GM12878 (cell line): Measurements from ENCODE around the gene PNLDC1. TPM values are rescaled to one million over a fixed set of nuclear protein-coding genes. Genes with fewer than 3 reads are reported as not detected.

Experiments
- ATAC-seq: fragments of 200-7000 bp; cut with Tn5 transposase; 3 replicates; pipeline ENCODE4 v1.9.1; 2020; ENCODE audit warnings: mild to moderate bottlenecking, moderate library complexity
- BruUV-seq: library from RNA; stranded (reverse); fragments of 400-500 nt; replicated peaks from 2 replicates; lab custom pipeline; 2021; lab: Mats Ljungman, UMichigan
- CTCF ChIA-PET: fragments of 300-600 bp; sonication (Branson Sonifier 250); formaldehyde crosslinking; extraction: SDS; loops from one replicate; lab custom pipeline; 2021; ENCODE audit warnings: inconsistent platforms; lab: Yijun Ruan, JAX
- POLR2A ChIA-PET: fragments of 350-600 bp; formaldehyde crosslinking; extraction: SDS; loops from one replicate; lab custom pipeline; 2021; ENCODE audit warnings: inconsistent platforms; lab: Charles Lee
- RAD21 ChIA-PET: fragments of 300-600 bp; sonication (Branson Sonifier 250); formaldehyde crosslinking; loops from one replicate; lab custom pipeline; 2023; ENCODE audit warnings: antibody characterized with exemption; ENCODE audit not compliant: unreplicated experiment; lab: Charles Lee
- SMC1A ChIA-PET: fragments of 300-600 bp; sonication (Branson Sonifier 250); formaldehyde crosslinking; loops from one replicate; lab custom pipeline; 2023; ENCODE audit not compliant: unreplicated experiment, uncharacterized antibody; lab: Charles Lee
- DNase-seq: peaks from one replicate; pipeline ENCODE4 v3.0.0-alpha.2; 2011; ENCODE audit warnings: low read depth, low spot score
- FAIRE-seq: peaks from 3 replicates; lab custom pipeline; 2011; peaks lifted over from hg19 to GRCh38; lab: Jason Lieb, UNC
- H2AFZ ChIP-seq: 2 replicates; pipeline ENCODE4 v1.6.0; 2011; ENCODE audit warnings: low read depth, low read length, control low read depth; ENCODE audit not compliant: control insufficient read depth
- H3K27ac ChIP-seq: 2 replicates; pipeline ENCODE4 v1.5.1; 2011; ENCODE audit warnings: control low read depth; ENCODE audit not compliant: control insufficient read depth, insufficient read depth
- H3K27me3 ChIP-seq, 2 experiments: replicated peaks in 1 of 2; 2 replicates each; pipeline versions ENCODE4 v1.6.0 to v1.6.1; 2011; ENCODE audit warnings: low read length in 1 of 2; ENCODE audit not compliant: control insufficient read depth in 2 of 2, insufficient read depth in 2 of 2
- H3K36me3 ChIP-seq, 2 experiments: 2 replicates each; pipeline ENCODE4 v1.5.1; 2011; ENCODE audit warnings: low read length in 1 of 2; ENCODE audit not compliant: control insufficient read depth in 2 of 2, insufficient read depth in 2 of 2
- H3K4me1 ChIP-seq: 2 replicates; pipeline ENCODE4 v1.6.1; 2011; ENCODE audit warnings: mild to moderate bottlenecking, low read length, moderate library complexity, mixed read lengths; ENCODE audit not compliant: control insufficient read depth, insufficient read depth
- H3K4me2 ChIP-seq: 2 replicates; pipeline ENCODE4 v1.6.0; 2011; ENCODE audit warnings: control low read depth; ENCODE audit not compliant: control insufficient read depth, insufficient read depth
- H3K4me3 ChIP-seq: fragments of 200-600 bp; sonication (generic); 2 replicates; pipeline ENCODE4 v1.5.1; 2016
- H3K79me2 ChIP-seq: 2 replicates; pipeline ENCODE4 v1.6.0; 2011; ENCODE audit warnings: low read length; ENCODE audit not compliant: control insufficient read depth, insufficient read depth
- H3K9ac ChIP-seq: 2 replicates; pipeline ENCODE4 v1.8.0; 2011; ENCODE audit warnings: low read length, control low read depth, mixed read lengths; ENCODE audit not compliant: control insufficient read depth, insufficient read depth
- H3K9me3 ChIP-seq: replicated peaks from 3 replicates; pipeline ENCODE4 v1.5.1; 2011; ENCODE audit warnings: mild to moderate bottlenecking, low read length; ENCODE audit not compliant: control insufficient read depth, insufficient read depth
- H4K20me1 ChIP-seq: 2 replicates; pipeline ENCODE4 v1.6.0; 2011; ENCODE audit not compliant: control insufficient read depth, insufficient read depth
- CUX1 ChIP-seq: IDR thresholded peaks from 2 replicates; pipeline ENCODE4 v1.6.1; 2012; ENCODE audit warnings: improper control_type of control experiment, low read depth, low read length; ENCODE audit not compliant: insufficient replicate concordance
- HDAC6 ChIP-seq: fragments of 200-600 bp; sonication (generic); IDR thresholded peaks from one replicate; pipeline ENCODE4 v1.8.0; 2017; ENCODE audit warnings: antibody characterized with exemption; ENCODE audit not compliant: unreplicated experiment
- SMAD1 ChIP-seq: fragments of 450-650 bp; IDR thresholded peaks from 2 replicates; pipeline ENCODE4 v1.6.1; 2018; ENCODE audit warnings: mild to moderate bottlenecking, low read depth; ENCODE audit not compliant: partially characterized antibody
- TARDBP ChIP-seq: IDR thresholded peaks from 2 replicates; pipeline ENCODE4 v1.6.1; 2016; ENCODE audit warnings: borderline replicate concordance
- WGBS: methylation state at CpG from one replicate; pipeline ENCODE4 v1.1.6; 2016; ENCODE audit warnings: low lambda C conversion rate; ENCODE audit not compliant: insufficient replicate concordance, insufficient coverage; ENCODE audit errors: missing lambda C conversion rate; 5-methylcytosine and 5-hydroxymethylcytosine counted together
- in situ Hi-C: fragments of 300-500 bp; cut with MboI; formaldehyde crosslinking; loops from 9 replicates; pipeline ENCODE4 v1.14.3; 2018; ENCODE audit warnings: mixed read lengths
- intact Hi-C: fragments of 100-400 bp; cut with micrococcal nuclease; formaldehyde crosslinking; loops from one replicate; pipeline ENCODE4 v1.14.2; 2022; ENCODE audit not compliant: unreplicated experiment
- polyA plus RNA-seq, 11 experiments: library from polyadenylated mRNA; depleted of rRNA in 4 of 11; unstranded in 6 of 11; stranded (reverse) in 5 of 11; fragments of >200 nt; fragmentation: Nextera tagmentation in 4 of 11; fragmentation: Illumina TruSeq in 1 of 11; extraction: Ambion mirVana in 4 of 11; extraction: Trizol in 1 of 11; gene quantifications; 1 replicate in 1 of 11; 2 replicates in 10 of 11; pipeline versions ENCODE4 v1.2.1 to v1.2.3, GENCODE V29; 2011 to 2016; ENCODE audit warnings: inconsistent platforms in 2 of 11, missing spikeins in 2 of 11, low read depth in 1 of 11
- total RNA-seq, 4 experiments: library from RNA; depleted of rRNA in 3 of 4; stranded (reverse); fragments of >200 nt in 3 of 4; fragmentation: Illumina TruSeq in 1 of 4; extraction: Trizol in 1 of 4; gene quantifications; 2 replicates each; pipeline versions ENCODE4 v1.2.1 to v1.2.3, GENCODE V29; 2013 to 2021
- TF ChIP-seq, protein P1 (sequence below): fragments of 450-650 bp; IDR thresholded peaks from 2 replicates; pipeline ENCODE4 v1.6.1; 2017; ENCODE audit warnings: antibody characterized with exemption, mild to moderate bottlenecking, moderate library complexity

Gene PNLDC1
- total and polyA plus RNA-seq, 10 of the 15 experiments (the other 5 are each of a cell fraction or from before 2014, with no cell fraction given), result 0.06 to 0.25 (median 0.09) TPM; not detected in 2

DNA sequence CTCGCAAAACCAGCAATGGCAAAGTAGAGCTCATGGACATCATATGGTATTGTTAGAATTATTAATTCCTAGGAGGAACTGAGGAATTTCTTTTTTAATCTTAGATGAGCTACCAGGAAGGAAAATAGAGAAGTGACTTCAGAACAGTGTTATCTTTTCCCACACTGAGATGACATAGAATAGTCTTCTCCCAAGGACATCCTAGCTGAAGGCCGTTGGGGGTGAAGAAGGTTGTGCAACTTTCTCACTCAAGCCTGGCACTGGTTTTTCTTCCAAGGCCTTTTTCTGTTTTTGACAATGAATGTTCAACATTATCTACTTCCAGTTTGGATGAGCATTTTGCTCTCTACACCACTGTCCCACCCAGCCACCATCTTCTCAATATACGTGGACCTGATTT, 54.9 kb downstream of the PNLDC1 start:
- no peak overlapping the region for H3K9ac ChIP-seq
- no peaks in the 10 kb centered on the region for H3K79me2 ChIP-seq
- no peak overlapping the region for H3K4me3 ChIP-seq
- in situ Hi-C loops, result no loop called here
- H3K4me2 ChIP-seq, result no peak overlapping the region
- ChIA-PET POLR2A (interaction anchor here (0.6 to 1.3 kb wide), 2 partner anchors 15 to 182 kb away, joined by 3 read pairs; no protein-coding TSS in a partner anchor), RAD21 (interaction anchor here (1.3 to 1.5 kb wide), 3 partner anchors 63 to 166 kb away, joined by 3 to 7 read pairs (median 6); no protein-coding TSS in a partner anchor), SMC1A (interaction anchor here (0.9 to 2.2 kb wide), 4 partner anchors 8 to 164 kb away, joined by 3 to 9 read pairs (median 4); no protein-coding TSS in a partner anchor), CTCF (interaction anchor here (0.6 to 1.4 kb wide), 6 partner anchors 9 to 164 kb away, joined by 3 to 4 read pairs (median 3); partner anchors contain the start of gene SOD2)
- H2AFZ ChIP-seq, result no peak overlapping the region
- intact Hi-C loops, result no loop called here
- ATAC-seq, result no peak
- no peak overlapping the region for H3K27ac ChIP-seq
- 41% methylated on average over 3 of the region's 3 CpGs for WGBS
- H3K4me1 ChIP-seq, result no peaks in the 10 kb centered on the region
- no peaks in the 10 kb centered on the region for H4K20me1 ChIP-seq
- no peak for DNase-seq
- H3K27me3 ChIP-seq, result no peaks in the 10 kb centered on the region; a peak in 2 of 4 replicates
- FAIRE-seq, result no peak
- BruUV-seq, result no TSS peak
- TF ChIP-seq TARDBP (no peak), SMAD1 (no peak), HDAC6 (no peak), CUX1 (no peak)
- TF ChIP-seq, protein P1, sequence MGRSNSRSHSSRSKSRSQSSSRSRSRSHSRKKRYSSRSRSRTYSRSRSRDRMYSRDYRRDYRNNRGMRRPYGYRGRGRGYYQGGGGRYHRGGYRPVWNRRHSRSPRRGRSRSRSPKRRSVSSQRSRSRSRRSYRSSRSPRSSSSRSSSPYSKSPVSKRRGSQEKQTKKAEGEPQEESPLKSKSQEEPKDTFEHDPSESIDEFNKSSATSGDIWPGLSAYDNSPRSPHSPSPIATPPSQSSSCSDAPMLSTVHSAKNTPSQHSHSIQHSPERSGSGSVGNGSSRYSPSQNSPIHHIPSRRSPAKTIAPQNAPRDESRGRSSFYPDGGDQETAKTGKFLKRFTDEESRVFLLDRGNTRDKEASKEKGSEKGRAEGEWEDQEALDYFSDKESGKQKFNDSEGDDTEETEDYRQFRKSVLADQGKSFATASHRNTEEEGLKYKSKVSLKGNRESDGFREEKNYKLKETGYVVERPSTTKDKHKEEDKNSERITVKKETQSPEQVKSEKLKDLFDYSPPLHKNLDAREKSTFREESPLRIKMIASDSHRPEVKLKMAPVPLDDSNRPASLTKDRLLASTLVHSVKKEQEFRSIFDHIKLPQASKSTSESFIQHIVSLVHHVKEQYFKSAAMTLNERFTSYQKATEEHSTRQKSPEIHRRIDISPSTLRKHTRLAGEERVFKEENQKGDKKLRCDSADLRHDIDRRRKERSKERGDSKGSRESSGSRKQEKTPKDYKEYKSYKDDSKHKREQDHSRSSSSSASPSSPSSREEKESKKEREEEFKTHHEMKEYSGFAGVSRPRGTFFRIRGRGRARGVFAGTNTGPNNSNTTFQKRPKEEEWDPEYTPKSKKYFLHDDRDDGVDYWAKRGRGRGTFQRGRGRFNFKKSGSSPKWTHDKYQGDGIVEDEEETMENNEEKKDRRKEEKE, result no peak
- no peaks in the 10 kb centered on the region; the same call in 2 of the 3 replicates for H3K9me3 ChIP-seq
- no peaks in the 10 kb centered on the region for H3K36me3 ChIP-seq
